HUES48 (cell line): ENCODE results near the gene SDF4.

Experiments
- H3K27ac ChIP-seq: one replicate; pipeline ENCODE4 v1.7.0; 2013; ENCODE audit warnings: low read depth, low read length, inconsistent platforms
- H3K27me3 ChIP-seq: 2 replicates; pipeline ENCODE4 v1.6.1; 2013; ENCODE audit warnings: mild to moderate bottlenecking, low read length; ENCODE audit not compliant: control insufficient read depth, insufficient read depth
- H3K36me3 ChIP-seq: 2 replicates; pipeline ENCODE4 v1.6.1; 2013; ENCODE audit warnings: low read length; ENCODE audit not compliant: control insufficient read depth, insufficient read depth
- H3K4me1 ChIP-seq: 2 replicates; pipeline ENCODE4 v1.6.1; 2013; ENCODE audit warnings: mild to moderate bottlenecking, low read length; ENCODE audit not compliant: control insufficient read depth, insufficient read depth
- H3K4me3 ChIP-seq: 2 replicates; pipeline ENCODE4 v1.5.1; 2013; ENCODE audit warnings: mild to moderate bottlenecking, low read depth, low read length
- H3K9ac ChIP-seq: 2 replicates; pipeline ENCODE4 v1.6.1; 2013; ENCODE audit warnings: mild to moderate bottlenecking, low read depth, low read length, moderate library complexity
- H3K9me3 ChIP-seq: 2 replicates; pipeline ENCODE4 v1.6.1; 2013; ENCODE audit warnings: low read length; ENCODE audit not compliant: control insufficient read depth, insufficient read depth

SDF4 gene

DNA sequence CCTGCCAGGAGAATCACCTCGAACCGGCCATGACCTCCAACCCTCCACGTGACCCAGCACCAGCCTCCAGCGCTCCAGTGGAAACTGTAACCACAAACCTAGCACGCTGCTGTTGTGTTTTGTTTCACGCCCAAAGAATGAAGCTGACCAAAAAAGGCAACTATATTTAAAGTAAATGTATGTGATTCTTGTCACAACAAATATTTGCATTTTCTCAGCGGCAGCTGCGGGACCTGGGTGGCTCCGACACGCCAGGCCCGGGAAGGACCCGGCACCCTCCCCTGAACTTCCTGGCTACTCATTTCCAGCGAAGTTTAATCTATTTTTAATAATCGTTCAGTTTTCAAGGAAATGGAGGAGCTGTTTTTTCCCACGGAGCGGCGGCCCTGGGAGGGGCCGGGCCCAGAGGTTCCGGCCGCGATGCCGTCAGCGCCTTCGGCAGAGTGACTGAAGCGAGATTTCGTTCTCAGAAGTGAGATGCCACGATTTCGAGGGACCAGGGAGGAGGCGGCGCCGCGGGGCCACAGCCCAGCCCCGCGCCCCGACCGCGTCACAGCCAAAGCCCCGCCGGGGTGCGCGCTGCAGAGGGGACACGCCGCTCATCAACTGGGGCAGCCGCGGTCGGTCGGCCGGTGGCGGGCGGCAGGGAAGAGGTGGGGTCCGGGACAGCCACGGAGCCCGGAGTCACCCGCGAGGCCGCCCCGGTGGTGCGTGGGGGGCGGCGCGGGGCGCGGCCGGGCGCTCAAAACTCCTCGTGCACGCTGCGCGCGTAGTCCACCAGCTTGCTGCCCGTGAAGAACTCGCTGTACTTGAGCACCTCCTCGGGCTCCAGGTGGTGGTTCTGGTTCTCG is 14.8 kb downstream of the SDF4 start:
- Histone ChIP-seq H3K27me3 (no peaks in the 10 kb centered on the region), H3K9me3 (no peaks in the 10 kb centered on the region), H3K4me1 (no peaks in the 10 kb centered on the region), H3K36me3 (peaks cover 39% of the 10 kb centered on the region), H3K9ac (no peak overlapping the region), H3K27ac (peak overlapping the region; percentile 28), H3K4me3 (no peak overlapping the region)

- H3K36me3 ChIP-seq = peaks cover 31% of the 10 kb centered on the region
- H3K4me3 ChIP-seq = no peak overlapping the region
- H3K9me3 ChIP-seq = no peaks in the 10 kb centered on the region
- H3K9ac ChIP-seq = no peak overlapping the region
- no peak overlapping the region for H3K27ac ChIP-seq
- H3K4me1 ChIP-seq = no peaks in the 10 kb centered on the region
- no peaks in the 10 kb centered on the region for H3K27me3 ChIP-seq
Observed at GRCh38 chr1:1215881-1216605, 15.8 kb downstream of the SDF4 start.

DNA sequence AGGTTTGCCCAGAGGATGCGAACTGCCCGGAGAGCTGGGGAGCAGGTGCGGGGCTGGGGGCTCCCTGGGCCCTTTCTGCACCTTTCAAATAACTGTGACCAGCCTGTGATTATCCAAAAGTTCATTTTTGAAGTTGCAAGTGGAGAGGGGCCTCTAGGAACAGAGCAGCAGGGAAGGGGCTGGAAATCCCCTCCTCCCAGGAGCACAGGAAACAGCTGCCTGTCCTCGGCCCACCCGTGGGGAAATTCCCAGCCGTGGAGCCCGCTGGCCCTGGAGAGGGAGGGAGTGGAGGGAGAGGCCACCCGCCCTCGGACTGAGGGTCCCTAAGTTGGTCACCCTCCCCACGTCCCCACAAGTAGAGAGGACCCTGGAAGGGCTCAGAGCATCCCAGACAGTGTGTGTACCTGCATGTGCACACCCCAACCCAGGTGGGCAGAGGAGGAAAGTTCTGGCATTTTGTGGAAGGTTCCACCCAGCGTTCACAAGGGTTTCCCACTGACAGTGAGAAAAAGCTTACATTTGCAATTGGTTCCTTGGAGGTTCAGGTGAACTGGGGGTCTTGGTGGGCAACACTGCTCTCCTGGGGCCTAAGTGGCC is 16.6 kb downstream of the SDF4 start:
- Histone ChIP-seq H3K4me1 (no peaks in the 10 kb centered on the region), H3K9me3 (no peaks in the 10 kb centered on the region), H3K36me3 (peaks cover 23% of the 10 kb centered on the region), H3K4me3 (no peak overlapping the region), H3K27ac (no peak overlapping the region), H3K9ac (no peak overlapping the region), H3K27me3 (no peaks in the 10 kb centered on the region)

GRCh38 chr1:1213345-1214265 is 18.2 kb downstream of the SDF4 start, which contains the start of gene TNFRSF4:
TNFRSF4 (minus strand) TSS chr1:1214153; CDS start chr1:1214127, 26 bp downstream.
- Histone ChIP-seq H3K4me3 (no peak within 1 kb of the TSS), H3K9ac (no peak within 1 kb of the TSS), H3K27ac (no peak within 1 kb of the TSS), H3K36me3 (peaks cover 20% of the 10 kb centered on the region), H3K9me3 (no peaks in the 10 kb centered on the region), H3K27me3 (no peaks in the 10 kb centered on the region), H3K4me1 (no peaks in the 10 kb centered on the region)

DNA sequence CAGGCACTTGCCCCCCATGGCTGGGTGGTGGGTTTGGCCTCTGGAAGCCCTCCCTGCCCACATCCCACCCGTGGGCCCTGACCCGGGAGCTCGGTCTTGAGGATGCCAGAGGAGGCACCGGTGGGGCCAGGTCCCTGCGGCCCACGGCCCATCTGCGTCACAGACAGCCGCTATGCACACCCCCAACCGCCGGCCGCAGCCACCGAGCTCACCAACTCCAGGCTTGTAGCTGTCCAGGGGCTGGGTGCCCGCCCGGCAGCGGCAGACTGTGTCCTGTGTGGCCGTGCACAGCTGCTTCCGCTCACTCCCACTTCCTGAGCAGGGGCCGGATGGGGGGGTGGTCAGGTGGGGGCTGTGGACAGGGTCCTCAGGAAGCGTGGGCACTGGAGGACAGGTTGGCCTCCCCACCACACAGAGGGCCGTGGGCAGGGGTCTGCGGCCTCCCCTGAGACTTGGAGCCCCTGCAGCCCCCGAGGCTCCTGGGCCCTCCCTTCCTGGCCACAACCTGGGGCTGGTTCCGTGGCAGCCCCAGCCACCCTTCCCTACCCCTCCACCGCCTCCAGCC is 18.9 kb downstream of the SDF4 start:
- Histone ChIP-seq H3K27ac (no peak overlapping the region), H3K4me3 (no peak overlapping the region), H3K36me3 (peaks cover 13% of the 10 kb centered on the region), H3K9ac (no peak overlapping the region), H3K27me3 (no peaks in the 10 kb centered on the region), H3K9me3 (no peaks in the 10 kb centered on the region), H3K4me1 (no peaks in the 10 kb centered on the region)

DNA sequence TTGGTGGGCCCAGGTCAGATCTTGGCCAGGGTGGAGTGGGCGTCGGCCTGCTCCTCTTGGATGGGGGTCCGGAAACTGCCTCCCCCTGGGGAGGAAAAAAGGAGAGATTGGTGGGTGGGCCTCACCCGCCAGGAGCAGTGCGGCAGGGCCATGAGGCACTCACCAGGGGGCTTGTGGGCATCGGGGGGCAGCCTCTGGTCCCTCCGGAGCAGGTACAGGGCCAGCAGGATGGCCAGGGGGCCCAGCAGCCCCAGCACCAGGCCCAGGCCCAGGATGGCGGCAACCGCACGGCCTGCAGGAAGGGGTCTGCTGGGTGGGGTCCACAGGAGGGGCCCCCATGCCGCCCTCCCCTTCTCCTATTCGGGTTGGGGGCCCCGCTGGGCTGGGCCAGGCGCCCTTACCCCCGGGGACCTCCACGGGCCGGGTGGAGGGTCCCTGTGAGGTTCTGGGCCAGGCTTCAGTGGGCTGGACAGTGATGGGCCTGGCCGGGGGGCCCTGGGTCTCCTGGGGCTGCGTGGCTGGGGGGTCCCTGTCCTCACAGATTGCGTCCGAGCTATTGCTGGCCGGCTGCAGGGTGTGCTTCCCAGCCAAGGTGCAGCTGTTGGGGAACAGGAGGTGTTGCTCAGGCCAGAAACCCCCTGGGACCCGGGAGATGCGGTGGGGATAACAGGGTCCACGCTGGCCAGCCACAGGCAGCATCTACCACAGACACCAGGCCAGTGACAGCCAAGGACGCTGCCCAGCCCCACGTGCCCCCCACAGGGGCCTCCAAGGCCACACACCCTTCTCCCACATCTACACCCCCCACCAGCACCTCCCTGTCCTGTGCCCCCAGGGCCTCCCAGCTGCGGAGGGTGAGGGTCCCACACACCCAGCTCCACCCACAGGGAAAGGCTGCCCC is 20.0 kb downstream of the SDF4 start:
- no peaks in the 10 kb centered on the region for H3K9me3 ChIP-seq
- no peaks in the 10 kb centered on the region for H3K4me1 ChIP-seq
- no peak overlapping the region for H3K9ac ChIP-seq
- peaks cover 5% of the 10 kb centered on the region for H3K27me3 ChIP-seq
- no peak overlapping the region for H3K4me3 ChIP-seq
- H3K36me3 ChIP-seq = 0 out of 2 replicates have a peak, but pooled peaks cover 3% of the 10 kb centered on the region
- H3K27ac ChIP-seq = no peak overlapping the region

DNA sequence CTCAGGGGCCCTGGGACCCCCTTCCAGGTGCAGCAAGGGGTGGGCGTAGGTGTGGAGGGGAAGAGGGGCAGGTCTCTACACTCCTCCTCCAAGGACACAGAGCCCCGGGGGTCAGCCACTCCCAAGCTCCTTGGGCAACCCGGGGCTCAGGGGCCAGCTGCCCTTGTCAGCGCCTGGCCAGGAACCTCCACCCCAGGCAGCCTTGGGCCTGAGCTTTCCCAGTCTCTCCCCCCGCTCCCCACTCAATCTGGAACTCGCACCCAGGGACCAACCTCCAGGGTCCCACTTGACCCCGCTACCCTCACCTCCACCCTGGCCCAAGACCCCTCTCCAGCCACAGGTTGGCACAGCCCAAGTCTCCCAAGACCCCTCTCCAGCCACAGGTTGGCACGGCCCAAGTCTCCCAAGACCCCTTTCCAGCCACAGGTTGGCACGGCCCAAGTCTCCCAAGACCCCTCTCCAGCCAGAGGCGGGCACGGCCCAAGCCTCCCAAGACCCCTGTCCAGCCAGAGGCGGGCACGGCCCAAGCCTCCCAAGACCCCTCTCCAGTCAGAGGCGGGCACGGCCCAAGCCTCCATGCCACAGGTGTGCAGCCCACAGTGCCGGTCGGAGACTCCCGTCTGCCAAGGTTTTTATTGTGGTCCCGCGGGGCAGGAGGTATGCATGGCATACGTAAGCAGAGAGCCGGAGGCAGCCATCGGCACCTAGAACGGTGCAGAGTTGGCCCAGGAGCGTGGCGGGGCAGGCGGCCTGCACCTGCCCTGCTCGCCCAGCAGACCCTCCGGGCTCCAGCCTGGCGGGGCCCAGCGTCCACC is 20.9 kb downstream of the SDF4 start:
- Histone ChIP-seq H3K27ac (no peak overlapping the region), H3K36me3 (no peaks in the 10 kb centered on the region), H3K4me1 (peaks cover 2% of the 10 kb centered on the region; the same call in 1 of the 2 replicates), H3K9me3 (no peaks in the 10 kb centered on the region), H3K9ac (no peak overlapping the region), H3K27me3 (peaks cover 14% of the 10 kb centered on the region), H3K4me3 (no peak overlapping the region)

- Histone ChIP-seq H3K36me3 (no peaks in the 10 kb centered on the region), H3K4me3 (no peak overlapping the region), H3K9me3 (no peaks in the 10 kb centered on the region), H3K4me1 (peaks cover 4% of the 10 kb centered on the region; the same call in 1 of the 2 replicates), H3K9ac (no peak overlapping the region), H3K27ac (no peak overlapping the region), H3K27me3 (peaks cover 21% of the 10 kb centered on the region)
Observed at GRCh38 chr1:1208713-1209433, 22.9 kb downstream of the SDF4 start.

DNA sequence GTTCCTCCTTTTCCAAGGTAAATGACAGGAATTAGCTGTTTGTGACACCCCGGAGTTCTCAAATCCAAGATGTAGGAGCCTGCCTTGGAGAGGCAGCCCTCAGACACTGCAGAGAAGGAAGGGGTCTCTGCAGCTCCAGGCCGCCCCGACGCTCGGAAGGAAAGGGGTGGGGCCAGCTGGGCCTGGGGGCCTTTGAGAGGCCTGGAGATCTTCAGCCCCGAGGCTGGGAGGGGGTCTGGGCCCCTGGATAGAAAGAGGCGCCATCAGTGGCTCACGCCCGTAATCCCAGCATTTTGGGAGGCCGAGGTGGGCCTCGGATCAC is 24.3 kb downstream of the SDF4 start:
- no peak overlapping the region for H3K9ac ChIP-seq
- no peak overlapping the region for H3K27ac ChIP-seq
- H3K4me1 ChIP-seq = peaks cover 4% of the 10 kb centered on the region; the same call in 1 of the 2 replicates
- H3K36me3 ChIP-seq = no peaks in the 10 kb centered on the region
- no peak overlapping the region for H3K4me3 ChIP-seq
- H3K27me3 ChIP-seq = peaks cover 21% of the 10 kb centered on the region
- no peaks in the 10 kb centered on the region for H3K9me3 ChIP-seq
